HepG2 (cell line): ENCODE data around the gene DCP2. TPM values are rescaled to one million over a fixed set of nuclear protein-coding genes. Genes with fewer than 3 reads are reported as not detected.

ENCODE experiments used
- ATAC-seq: fragments of 200-7000 bp; cut with Tn5 transposase; 3 replicates; pipeline ENCODE4 v1.9.1; 2020; ENCODE audit warnings: mild to moderate bottlenecking, moderate library complexity
- BruUV-seq: library from RNA; stranded (reverse); fragments of 400-500 nt; replicated peaks from 2 replicates; lab custom pipeline; 2021; lab: Mats Ljungman, UMichigan
- CTCF ChIA-PET: fragments of 300-600 bp; formaldehyde crosslinking; extraction: SDS; loops from one replicate; lab custom pipeline; 2021; ENCODE audit warnings: low total read pairs, inconsistent platforms, low intra/inter-chr PET ratio; lab: Yijun Ruan, JAX
- POLR2A ChIA-PET: fragments of 350-600 bp; sonication (Branson Sonifier 250); formaldehyde crosslinking; loops from one replicate; lab custom pipeline; 2020; ENCODE audit warnings: antibody characterized with exemption, inconsistent platforms; lab: Yijun Ruan, JAX
- DNase-seq: peaks from one replicate; pipeline ENCODE4 v3.0.0-alpha.2; 2015; ENCODE audit warnings: low spot score
- FAIRE-seq: peaks from 3 replicates; lab custom pipeline; 2011; peaks lifted over from hg19 to GRCh38; lab: Jason Lieb, UNC
- H2AFZ ChIP-seq: one replicate; pipeline ENCODE4 v1.6.1; 2011; ENCODE audit warnings: low read length, inconsistent platforms
- H3K27ac ChIP-seq: fragments of 300-600 bp; 3 replicates; pipeline ENCODE4 v1.8.0; 2011; ENCODE audit warnings: mixed run types, mild to moderate bottlenecking, mixed read lengths, low read length, inconsistent platforms; ENCODE audit not compliant: insufficient read depth; ENCODE audit errors: extremely low read length
- H3K27me3 ChIP-seq, 2 experiments: fragments of 200-600 bp in 1 of 2; 2 replicates in 1 of 2; 3 replicates in 1 of 2; pipeline versions ENCODE4 v1.6.0 to v1.8.0; 2011; ENCODE audit warnings: low read length in 2 of 2, mild to moderate bottlenecking in 2 of 2, moderate library complexity in 2 of 2, inconsistent platforms in 1 of 2; ENCODE audit not compliant: insufficient read depth in 2 of 2, control insufficient read depth in 1 of 2
- H3K36me3 ChIP-seq, 2 experiments: fragments of 200-600 bp in 1 of 2; replicated peaks in 1 of 2; 2 replicates in 1 of 2; 3 replicates in 1 of 2; pipeline versions ENCODE4 v1.5.1 to v1.8.0; 2011; ENCODE audit warnings: low read length in 2 of 2, inconsistent platforms in 1 of 2; ENCODE audit not compliant: insufficient read depth in 2 of 2, control insufficient read depth in 1 of 2
- H3K4me1 ChIP-seq: 2 replicates; pipeline ENCODE4 v1.5.1; 2012; ENCODE audit warnings: low read length, inconsistent platforms; ENCODE audit not compliant: insufficient read depth
- H3K4me2 ChIP-seq: 2 replicates; pipeline ENCODE4 v1.6.0; 2011; ENCODE audit warnings: low read depth, low read length, inconsistent platforms
- H3K4me3 ChIP-seq, 3 experiments: fragments of 200-600 bp in 1 of 3; sonication (generic), shearing (Covaris generic) in 1 of 3; replicated peaks in 1 of 3; 2 replicates each; pipeline ENCODE4 v1.5.1; 2011 to 2016; ENCODE audit warnings: low read length in 3 of 3, inconsistent platforms in 2 of 3, low read depth in 2 of 3, mild to moderate bottlenecking in 2 of 3, control low read depth in 1 of 3, mixed read lengths in 1 of 3; ENCODE audit not compliant: insufficient read depth in 1 of 3
- H3K79me2 ChIP-seq: one replicate; pipeline ENCODE4 v1.6.1; 2011; ENCODE audit warnings: low read length, inconsistent platforms; ENCODE audit not compliant: insufficient read depth
- H3K9ac ChIP-seq: 2 replicates; pipeline ENCODE4 v1.6.0; 2011; ENCODE audit warnings: mild to moderate bottlenecking, low read depth, low read length, inconsistent platforms; ENCODE audit not compliant: insufficient read depth
- H3K9me3 ChIP-seq: 2 replicates; pipeline ENCODE4 v1.5.1; 2012; ENCODE audit warnings: mild to moderate bottlenecking, low read length
- H4K20me1 ChIP-seq: 2 replicates; pipeline ENCODE4 v1.6.0; 2011; ENCODE audit warnings: inconsistent platforms, mild to moderate bottlenecking, low read length, moderate library complexity; ENCODE audit not compliant: insufficient read depth
- FOSL2 ChIP-seq: sonication (generic); formaldehyde crosslinking; IDR thresholded peaks from 2 replicates; pipeline ENCODE4 v1.4.0; 2020; ENCODE audit warnings: missing genetic modification reagents
- MAFF ChIP-seq: IDR thresholded peaks from 2 replicates; pipeline ENCODE4 v1.6.1; 2011; ENCODE audit warnings: low read depth, low read length, improper control_type of control experiment
- MAFK ChIP-seq, 2 experiments: IDR thresholded peaks in 1 of 2; conservative IDR thresholded peaks in 1 of 2; 2 replicates each; pipeline ENCODE4 v1.6.1; 2011; ENCODE audit warnings: improper control_type of control experiment in 2 of 2, low read length in 2 of 2
- NR2C2 ChIP-seq: sonication (generic); formaldehyde crosslinking; IDR thresholded peaks from 2 replicates; pipeline ENCODE4 v1.4.0; 2020; ENCODE audit warnings: missing genetic modification reagents, mild to moderate bottlenecking, moderate library complexity, borderline replicate concordance
- SAP130 ChIP-seq: IDR thresholded peaks from 2 replicates; pipeline ENCODE4 v1.6.1; 2016; ENCODE audit warnings: low read depth
- SKI ChIP-seq: fragments of 450-650 bp; IDR thresholded peaks from one replicate; pipeline ENCODE4 v1.6.1; 2018; ENCODE audit warnings: mild to moderate bottlenecking; ENCODE audit not compliant: partially characterized antibody
- SMAD3 ChIP-seq: sonication (generic); formaldehyde crosslinking; IDR thresholded peaks from 2 replicates; pipeline ENCODE4 v1.4.0; 2020; ENCODE audit warnings: missing genetic modification reagents
- SMARCC2 ChIP-seq: fragments of 450-650 bp; IDR thresholded peaks from 2 replicates; pipeline ENCODE4 v1.6.1; 2017; ENCODE audit warnings: antibody characterized with exemption, mild to moderate bottlenecking
- SOX13 ChIP-seq, 3 experiments: fragments of 450-650 bp in 1 of 3; sonication (generic) in 1 of 3; formaldehyde crosslinking in 1 of 3; IDR thresholded peaks in 2 of 3; conservative IDR thresholded peaks in 1 of 3; 2 replicates each; pipeline versions ENCODE4 v1.5.0 to v1.6.1; 2016 to 2020; ENCODE audit warnings: antibody characterized with exemption in 1 of 3, mild to moderate bottlenecking in 1 of 3, missing compliant biosample characterization in 1 of 3, missing genetic modification reagents in 1 of 3, moderate library complexity in 1 of 3
- SPEN ChIP-seq: sonication (generic); formaldehyde crosslinking; IDR thresholded peaks from 2 replicates; pipeline ENCODE4 v1.5.1; 2020; ENCODE audit warnings: low read depth, mild to moderate bottlenecking, missing genetic modification reagents
- TEAD3 ChIP-seq: optimal IDR thresholded peaks from 2 replicates; pipeline ENCODE3; 2016; ENCODE audit warnings: borderline replicate concordance
- TRIM22 ChIP-seq: fragments of 450-650 bp; IDR thresholded peaks from 2 replicates; pipeline ENCODE4 v1.6.1; 2017
- ZNF12 ChIP-seq: sonication (generic); formaldehyde crosslinking; IDR thresholded peaks from 2 replicates; pipeline ENCODE4 v1.5.0; 2020; ENCODE audit warnings: missing genetic modification reagents
- ZNF501 ChIP-seq: sonication (generic); formaldehyde crosslinking; IDR thresholded peaks from 2 replicates; pipeline ENCODE4 v1.5.1; 2020; ENCODE audit warnings: mild to moderate bottlenecking, moderate library complexity, missing genetic modification reagents
- ZUFSP ChIP-seq: sonication (generic); formaldehyde crosslinking; IDR thresholded peaks from 2 replicates; pipeline ENCODE4 v1.9.0; 2021; ENCODE audit warnings: missing genetic modification reagents, mild to moderate bottlenecking, borderline replicate concordance
- WGBS: methylation state at CpG from one replicate; pipeline ENCODE4 v1.1.6; 2017; ENCODE audit warnings: low lambda C conversion rate; 5-methylcytosine and 5-hydroxymethylcytosine counted together
- in situ Hi-C: cut with HindIII; loops from 2 replicates; pipeline ENCODE4 v1.10.0; 2017; ENCODE audit warnings: low pct_unique_long_range_greater_than_20kb; ENCODE audit not compliant: extremely low pct_ligation_motif_present
- intact Hi-C: fragments of 100-400 bp; cut with micrococcal nuclease; formaldehyde crosslinking; loops from one replicate; pipeline ENCODE4 v1.10.0; 2022; ENCODE audit not compliant: unreplicated experiment
- polyA plus RNA-seq, 8 experiments: library from polyadenylated mRNA; depleted of rRNA in 3 of 8; stranded (reverse) in 7 of 8; unstranded in 1 of 8; fragments of >200 nt; fragmentation: Illumina TruSeq in 4 of 8; extraction: Trizol in 4 of 8; gene quantifications; 2 replicates each; pipeline versions ENCODE4 v1.2.1 to v1.2.3, GENCODE V29; 2011 to 2016; ENCODE audit warnings: low read depth in 4 of 8, missing spikeins in 1 of 8, mixed read lengths in 1 of 8; ENCODE audit not compliant: insufficient read depth in 1 of 8
- total RNA-seq, 5 experiments: library from RNA; depleted of rRNA; stranded (reverse); fragments of >200 nt; fragmentation: Illumina TruSeq; extraction: Trizol; gene quantifications; 2 replicates each; pipeline ENCODE4 v1.2.3, GENCODE V29; 2016; ENCODE audit warnings: low read depth in 1 of 5
- TF ChIP-seq, protein P1 (sequence below): IDR thresholded peaks from 2 replicates; pipeline ENCODE4 v1.6.1; 2016; ENCODE audit warnings: missing biosample characterization, missing genetic modification reagents, low read depth

The DCP2 gene
- total and polyA plus RNA-seq, 2 of the 13 experiments (the other 11 are each of a cell fraction or from before 2014, with no cell fraction given): 16.2 to 63.4 TPM

DNA sequence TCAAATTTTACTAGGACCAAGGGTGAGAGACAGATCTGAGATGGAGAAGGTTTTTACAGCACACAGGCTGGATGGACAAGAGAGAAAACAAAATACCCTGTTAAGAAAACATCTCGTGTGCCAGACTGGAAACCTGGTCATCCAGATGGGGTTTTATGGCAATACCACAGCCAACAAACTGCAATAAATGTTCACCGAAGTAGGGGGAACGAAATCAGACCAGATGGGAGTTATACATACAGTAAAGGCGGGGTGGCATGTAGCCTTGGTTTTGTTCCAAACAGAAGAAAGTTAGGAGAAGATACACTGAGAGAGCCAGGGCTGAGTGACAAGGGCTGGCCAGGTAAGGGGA lies 63.3 kb downstream of the DCP2 start (continued):
- no peak for TF ChIP-seq ZUFSP (CRISPR knock-in tag)
- TF ChIP-seq SOX13 (IDR thresholded peaks at IDR 0.05): no peak
- TF ChIP-seq SOX13 (CRISPR knock-in tag; conservative IDR thresholded peaks at IDR 0.05 in 1 of 2, IDR thresholded peaks at IDR 0.05 in 1 of 2): no peak
- TF ChIP-seq TRIM22: no peak
- TF ChIP-seq, protein P1, sequence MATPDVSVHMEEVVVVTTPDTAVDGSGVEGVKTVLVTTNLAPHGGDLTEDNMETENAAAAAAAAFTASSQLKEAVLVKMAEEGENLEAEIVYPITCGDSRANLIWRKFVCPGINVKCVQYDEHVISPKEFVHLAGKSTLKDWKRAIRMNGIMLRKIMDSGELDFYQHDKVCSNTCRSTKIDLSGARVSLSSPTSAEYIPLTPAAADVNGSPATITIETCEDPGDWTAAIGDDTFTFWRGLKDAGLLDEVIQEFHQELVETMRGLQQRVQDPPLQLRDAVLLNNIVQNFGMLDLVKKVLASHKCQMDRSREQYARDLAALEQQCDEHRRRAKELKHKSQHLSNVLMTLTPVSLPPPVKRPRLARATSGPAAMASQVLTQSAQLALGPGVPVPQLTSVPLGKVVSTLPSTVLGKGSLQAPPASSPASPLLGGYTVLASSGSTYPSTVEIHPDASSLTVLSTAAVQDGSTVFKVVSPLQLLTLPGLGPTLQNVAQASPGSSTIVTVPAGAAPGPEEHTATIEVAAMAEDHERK (CRISPR knock-in tag): no peak
- TF ChIP-seq ZNF12: no peak
- no peak for TF ChIP-seq TEAD3 (CRISPR knock-in tag)

GRCh38 chr5:113040672-113041260 lies 64.2 kb downstream of the DCP2 start:
- Histone ChIP-seq H3K4me1 (no peaks in the 10 kb centered on the region), H3K9ac (no peak overlapping the region), H3K27ac (no peak overlapping the region), H3K9me3 (no peaks in the 10 kb centered on the region), H3K4me3 (no peak overlapping the region), H3K36me3 (no peaks in the 10 kb centered on the region), H3K27me3 (no peaks in the 10 kb centered on the region), H3K79me2 (no peaks in the 10 kb centered on the region), H2AFZ (no peak overlapping the region), H4K20me1 (no peaks in the 10 kb centered on the region), H3K4me2 (no peak overlapping the region)
- ChIA-PET POLR2A (no interaction called here), CTCF (no interaction called here)
- in situ Hi-C loops: loop anchor here (25.0 kb wide), 1 partner anchor 472 kb away; the partner anchor contains the start of gene YTHDC2
- FAIRE-seq (no peak), DNase-seq (no peak), ATAC-seq (no peak)
- intact Hi-C loops: loop anchor here (5.0 kb wide), 1 partner anchor 567 kb away; no protein-coding TSS in a partner anchor
- WGBS: 70% methylated on average over 6 of the region's 6 CpGs
- BruUV-seq: no TSS peak
- TF ChIP-seq FOSL2 (CRISPR knock-in tag): no peak
- no peak for TF ChIP-seq SKI
- TF ChIP-seq SMARCC2: no peak
- no peak for TF ChIP-seq SPEN
- TF ChIP-seq MAFF: peak; percentile 91
- no peak for TF ChIP-seq SMAD3 (CRISPR knock-in tag)
- peak; percentile 94 for TF ChIP-seq MAFK (conservative IDR thresholded peaks at IDR 0.05 in 1 of 2, IDR thresholded peaks at IDR 0.05 in 1 of 2; ENCODE audit: low read length in 2 of 2)
- TF ChIP-seq ZNF501 (CRISPR knock-in tag): no peak
- no peak for TF ChIP-seq SAP130 (CRISPR knock-in tag)
- no peak for TF ChIP-seq NR2C2 (CRISPR knock-in tag)
